Measurements from ENCODE around the gene SLC7A7.

Gene SLC7A7

DNA sequence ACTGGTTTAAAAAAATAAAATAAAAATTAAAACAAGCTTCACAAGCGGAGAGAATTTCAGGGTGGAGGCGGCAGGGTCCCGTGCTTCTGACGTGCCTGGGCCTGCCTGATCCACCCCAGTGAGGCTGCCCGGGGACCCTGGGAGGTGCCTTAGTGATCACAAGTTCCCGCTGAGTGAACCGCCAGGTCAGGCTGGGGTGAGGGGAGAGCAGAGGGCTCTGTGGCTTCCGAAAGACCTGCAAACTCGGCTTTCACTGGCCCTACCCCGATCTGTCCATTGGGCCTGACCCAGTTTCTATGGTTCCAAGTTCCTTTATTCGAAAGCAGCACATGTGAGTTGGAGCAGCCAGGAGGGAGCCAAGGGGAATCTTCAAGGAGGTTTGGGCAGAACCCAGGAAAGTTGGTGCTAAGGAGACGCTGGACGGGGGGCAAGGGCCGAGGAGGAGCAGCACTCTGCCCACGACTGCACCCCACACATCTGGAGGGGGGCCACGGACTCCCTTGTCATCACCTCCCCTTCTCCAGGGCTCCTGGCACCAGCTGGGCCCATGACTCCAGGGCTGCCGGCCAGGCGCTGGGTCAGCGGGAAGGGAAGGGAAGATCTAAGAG lies 34.1 kb upstream of the SLC7A7 start:
- H3K9me3 ChIP-seq (ENCODE audit: control insufficient read depth, low read depth, low read length): no peaks in the 10 kb centered on the region
- no peak overlapping the region for H3K9ac ChIP-seq (ENCODE audit: low read length)
- H3K27ac ChIP-seq (ENCODE audit: low read length): no peak overlapping the region
- H3K4me3 ChIP-seq (ENCODE audit: low read length): no peak overlapping the region
- no peaks in the 10 kb centered on the region for H3K27me3 ChIP-seq (ENCODE audit: control insufficient read depth, insufficient read depth, low read length)
- peaks cover 16% of the 10 kb centered on the region for H3K4me1 ChIP-seq (ENCODE audit: control insufficient read depth, low read depth, low read length)
- H3K36me3 ChIP-seq (ENCODE audit: control insufficient read depth, low read depth, low read length): peaks cover 18% of the 10 kb centered on the region

GRCh38 chr14:22848351-22849164 lies 33.3 kb upstream of the SLC7A7 start:
- H3K4me1 ChIP-seq (ENCODE audit: control insufficient read depth, low read depth, low read length): peaks cover 16% of the 10 kb centered on the region
- no peak overlapping the region for H3K27ac ChIP-seq (ENCODE audit: low read length)
- no peaks in the 10 kb centered on the region for H3K9me3 ChIP-seq (ENCODE audit: control insufficient read depth, low read depth, low read length)
- H3K4me3 ChIP-seq (ENCODE audit: low read length): no peak overlapping the region
- peaks cover 22% of the 10 kb centered on the region for H3K36me3 ChIP-seq (ENCODE audit: control insufficient read depth, low read depth, low read length)
- no peaks in the 10 kb centered on the region for H3K27me3 ChIP-seq (ENCODE audit: control insufficient read depth, insufficient read depth, low read length)
- no peak overlapping the region for H3K9ac ChIP-seq (ENCODE audit: low read length)

DNA sequence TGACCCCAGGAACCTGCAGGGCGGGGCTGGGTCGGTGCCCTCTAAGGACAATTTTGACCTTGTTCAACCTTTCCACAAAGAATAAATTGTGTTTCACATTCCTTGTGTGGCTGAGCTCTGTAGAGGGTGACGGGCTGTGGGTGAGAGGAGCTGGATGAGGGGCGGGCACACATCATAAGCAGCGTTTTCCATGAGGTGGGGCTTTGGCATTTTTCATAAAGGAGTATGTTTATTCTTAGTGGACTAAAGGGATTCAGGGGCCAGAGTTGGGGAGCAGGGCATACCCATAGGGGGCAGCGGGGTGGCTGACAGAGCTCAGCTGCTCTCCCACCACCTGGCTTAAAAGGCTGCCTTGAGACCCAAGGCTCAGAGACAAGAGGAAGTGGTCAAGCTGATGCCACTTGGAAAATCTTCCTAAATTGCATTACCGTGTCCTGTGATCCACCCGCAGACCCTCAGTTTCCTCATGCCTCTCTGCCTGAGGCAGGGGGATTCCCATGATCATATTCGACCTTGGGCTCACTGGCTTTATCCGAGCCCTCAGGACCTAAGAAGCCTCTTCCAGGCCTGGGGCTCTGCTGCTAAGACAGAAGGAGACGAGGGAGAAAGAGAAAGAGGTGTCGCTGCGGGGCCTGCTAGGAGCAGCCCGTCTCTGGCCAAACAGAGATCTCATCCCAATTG lies 32.6 kb upstream of the SLC7A7 start:
- H3K36me3 ChIP-seq (ENCODE audit: control insufficient read depth, low read depth, low read length): peaks cover 30% of the 10 kb centered on the region
- H3K9ac ChIP-seq (ENCODE audit: low read length): no peak overlapping the region
- no peak overlapping the region for H3K4me3 ChIP-seq (ENCODE audit: low read length)

DNA sequence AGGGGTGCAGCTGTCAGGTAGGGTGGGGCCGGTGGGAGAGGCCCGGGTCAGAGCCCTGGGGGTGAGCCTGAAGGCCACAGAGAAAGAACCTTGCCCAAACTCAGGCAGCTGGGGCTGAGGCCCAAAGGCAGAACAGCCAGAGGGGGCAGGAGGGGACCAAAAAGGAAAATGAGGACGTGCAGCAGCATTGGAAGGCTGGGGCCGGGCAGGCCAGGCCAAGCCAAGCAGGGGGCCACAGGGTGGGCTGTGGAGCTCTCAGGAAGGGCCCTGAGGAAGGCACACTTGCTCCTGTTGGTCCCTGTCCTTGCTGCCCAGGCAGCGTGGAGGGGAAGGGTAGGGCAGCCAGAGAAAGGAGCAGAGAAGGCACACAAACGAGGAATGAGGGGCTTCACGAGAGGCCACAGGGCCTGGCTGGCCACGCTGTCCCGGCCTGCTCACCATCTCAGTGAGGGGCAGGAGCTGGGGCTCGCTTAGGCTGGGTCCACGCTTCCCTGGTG lies 31.6 kb upstream of the SLC7A7 start:
- Histone ChIP-seq H3K9ac (ENCODE audit: low read length) (no peak overlapping the region), H3K27me3 (ENCODE audit: control insufficient read depth, insufficient read depth, low read length) (no peaks in the 10 kb centered on the region), H3K9me3 (ENCODE audit: control insufficient read depth, low read depth, low read length) (no peaks in the 10 kb centered on the region), H3K4me1 (ENCODE audit: control insufficient read depth, low read depth, low read length) (peaks cover 14% of the 10 kb centered on the region), H3K36me3 (ENCODE audit: control insufficient read depth, low read depth, low read length) (peaks cover 39% of the 10 kb centered on the region), H3K27ac (ENCODE audit: low read length) (no peak overlapping the region), H3K4me3 (ENCODE audit: low read length) (no peak overlapping the region)

More for the DNA sequence above, 32.6 kb upstream of the SLC7A7 start:
- no peaks in the 10 kb centered on the region for H3K27me3 ChIP-seq (ENCODE audit: control insufficient read depth, insufficient read depth, low read length)
- no peak overlapping the region for H3K27ac ChIP-seq (ENCODE audit: low read length)
- no peaks in the 10 kb centered on the region for H3K9me3 ChIP-seq (ENCODE audit: control insufficient read depth, low read depth, low read length)
- peaks cover 15% of the 10 kb centered on the region for H3K4me1 ChIP-seq (ENCODE audit: control insufficient read depth, low read depth, low read length)

GRCh38 chr14:22845821-22846625 lies 30.8 kb upstream of the SLC7A7 start:
- Histone ChIP-seq H3K27me3 (ENCODE audit: control insufficient read depth, insufficient read depth, low read length) (no peaks in the 10 kb centered on the region), H3K4me1 (ENCODE audit: control insufficient read depth, low read depth, low read length) (peaks cover 14% of the 10 kb centered on the region), H3K9ac (ENCODE audit: low read length) (no peak overlapping the region), H3K9me3 (ENCODE audit: control insufficient read depth, low read depth, low read length) (no peaks in the 10 kb centered on the region), H3K36me3 (ENCODE audit: control insufficient read depth, low read depth, low read length) (peaks cover 45% of the 10 kb centered on the region), H3K4me3 (ENCODE audit: low read length) (no peak overlapping the region), H3K27ac (ENCODE audit: low read length) (no peak overlapping the region)

- Histone ChIP-seq H3K36me3 (ENCODE audit: control insufficient read depth, low read depth, low read length) (peaks cover 45% of the 10 kb centered on the region), H3K9ac (ENCODE audit: low read length) (no peak overlapping the region), H3K9me3 (ENCODE audit: control insufficient read depth, low read depth, low read length) (no peaks in the 10 kb centered on the region), H3K27ac (ENCODE audit: low read length) (no peak overlapping the region), H3K4me1 (ENCODE audit: control insufficient read depth, low read depth, low read length) (peaks cover 14% of the 10 kb centered on the region), H3K4me3 (ENCODE audit: low read length) (no peak overlapping the region), H3K27me3 (ENCODE audit: control insufficient read depth, insufficient read depth, low read length) (no peaks in the 10 kb centered on the region)
Measured at GRCh38 chr14:22845103-22845394, 29.8 kb upstream of the SLC7A7 start.

GRCh38 chr14:22844221-22845102 lies 29.2 kb upstream of the SLC7A7 start:
- Histone ChIP-seq H3K9ac (ENCODE audit: low read length) (no peak overlapping the region), H3K27me3 (ENCODE audit: control insufficient read depth, insufficient read depth, low read length) (no peaks in the 10 kb centered on the region), H3K4me1 (ENCODE audit: control insufficient read depth, low read depth, low read length) (peaks cover 14% of the 10 kb centered on the region), H3K4me3 (ENCODE audit: low read length) (no peak overlapping the region), H3K36me3 (ENCODE audit: control insufficient read depth, low read depth, low read length) (peaks cover 45% of the 10 kb centered on the region), H3K9me3 (ENCODE audit: control insufficient read depth, low read depth, low read length) (no peaks in the 10 kb centered on the region), H3K27ac (ENCODE audit: low read length) (no peak overlapping the region)

- H3K27ac ChIP-seq (ENCODE audit: low read length): no peak overlapping the region
- H3K9me3 ChIP-seq (ENCODE audit: control insufficient read depth, low read depth, low read length): no peaks in the 10 kb centered on the region
- H3K9ac ChIP-seq (ENCODE audit: low read length): no peak overlapping the region
- no peak overlapping the region for H3K4me3 ChIP-seq (ENCODE audit: low read length)
- peaks cover 45% of the 10 kb centered on the region for H3K36me3 ChIP-seq (ENCODE audit: control insufficient read depth, low read depth, low read length)
- H3K4me1 ChIP-seq (ENCODE audit: control insufficient read depth, low read depth, low read length): peaks cover 12% of the 10 kb centered on the region
- no peaks in the 10 kb centered on the region for H3K27me3 ChIP-seq (ENCODE audit: control insufficient read depth, insufficient read depth, low read length)
Measured at GRCh38 chr14:22843123-22843925, 28.1 kb upstream of the SLC7A7 start.

DNA sequence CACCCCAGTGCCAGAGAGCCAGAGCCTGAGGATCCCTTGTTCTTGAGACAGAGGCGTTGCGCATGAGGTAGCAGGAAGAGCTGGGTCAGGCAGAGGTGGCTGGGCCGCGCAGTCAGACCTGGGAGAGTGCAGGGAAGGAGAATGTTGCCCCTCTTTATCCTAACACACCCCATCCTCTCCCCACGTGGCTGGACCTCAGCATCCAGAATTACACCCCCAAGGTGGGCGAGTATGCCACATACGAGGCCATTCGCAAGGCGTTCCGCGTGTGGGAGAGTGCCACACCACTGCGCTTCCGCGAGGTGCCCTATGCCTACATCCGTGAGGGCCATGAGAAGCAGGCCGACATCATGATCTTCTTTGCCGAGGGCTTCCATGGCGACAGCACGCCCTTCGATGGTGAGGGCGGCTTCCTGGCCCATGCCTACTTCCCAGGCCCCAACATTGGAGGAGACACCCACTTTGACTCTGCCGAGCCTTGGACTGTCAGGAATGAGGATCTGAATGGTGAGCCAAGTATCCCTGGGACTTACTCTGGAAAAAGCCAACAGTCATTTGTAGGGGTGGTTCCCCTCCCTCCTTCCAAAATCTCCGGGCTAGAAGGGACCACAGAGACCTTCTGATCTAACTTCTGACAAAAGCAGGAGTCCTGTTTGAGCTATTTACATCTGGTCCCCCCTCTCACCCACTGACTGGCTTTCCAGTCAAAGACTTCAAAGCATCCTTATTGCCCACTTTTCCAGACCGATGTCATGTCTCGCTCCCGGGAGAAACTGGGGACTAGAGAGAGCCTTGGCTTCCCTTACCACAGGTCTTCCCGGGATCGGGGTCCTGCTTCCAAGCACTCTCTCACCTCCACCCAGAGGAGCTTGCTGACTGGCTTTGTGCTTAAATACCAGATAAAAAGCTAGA lies 27.2 kb upstream of the SLC7A7 start:
- Histone ChIP-seq H3K4me3 (ENCODE audit: low read length) (no peak overlapping the region), H3K9ac (ENCODE audit: low read length) (no peak overlapping the region), H3K4me1 (ENCODE audit: control insufficient read depth, low read depth, low read length) (peaks cover 10% of the 10 kb centered on the region), H3K36me3 (ENCODE audit: control insufficient read depth, low read depth, low read length) (peaks cover 45% of the 10 kb centered on the region), H3K27me3 (ENCODE audit: control insufficient read depth, insufficient read depth, low read length) (no peaks in the 10 kb centered on the region), H3K27ac (ENCODE audit: low read length) (no peak overlapping the region), H3K9me3 (ENCODE audit: control insufficient read depth, low read depth, low read length) (no peaks in the 10 kb centered on the region)
